H9 (cell line): ENCODE measurements around the gene RNF213. TPM values are rescaled to one million over a fixed set of nuclear protein-coding genes. Genes with fewer than 3 reads are reported as not detected.

Source experiments
- DNase-seq: peaks from one replicate; pipeline ENCODE4 v3.0.0-alpha.2; 2017
- H2AFZ ChIP-seq: one replicate; pipeline ENCODE4 v1.6.1; 2013; ENCODE audit warnings: mild to moderate bottlenecking, low read length, control low read depth, moderate library complexity
- H2AK5ac ChIP-seq: 2 replicates; pipeline ENCODE4 v1.6.1; 2013; ENCODE audit warnings: low read length, control low read depth, mixed read lengths; ENCODE audit not compliant: insufficient read length
- H2BK120ac ChIP-seq: one replicate; pipeline ENCODE4 v1.6.1; 2013; ENCODE audit warnings: low read depth, mild to moderate bottlenecking, low read length, control low read depth, inconsistent platforms; ENCODE audit not compliant: poor library complexity, severe bottlenecking
- H2BK12ac ChIP-seq: 2 replicates; pipeline ENCODE4 v1.6.1; 2013; ENCODE audit warnings: low read length, control low read depth, mixed read lengths, low read depth; ENCODE audit not compliant: insufficient read length
- H2BK15ac ChIP-seq: 2 replicates; pipeline ENCODE4 v1.6.1; 2013; ENCODE audit warnings: low read depth, low read length, control low read depth
- H2BK20ac ChIP-seq: one replicate; pipeline ENCODE4 v1.6.1; 2013; ENCODE audit warnings: low read depth, mild to moderate bottlenecking, low read length, control low read depth, inconsistent platforms; ENCODE audit not compliant: poor library complexity, severe bottlenecking
- H2BK5ac ChIP-seq: 2 replicates; pipeline ENCODE4 v1.6.1; 2013; ENCODE audit warnings: low read length, control low read depth, mixed read lengths; ENCODE audit not compliant: insufficient read length
- H3K14ac ChIP-seq: 2 replicates; pipeline ENCODE4 v1.6.1; 2013; ENCODE audit warnings: low read length, control low read depth; ENCODE audit not compliant: insufficient read depth
- H3K18ac ChIP-seq: 2 replicates; pipeline ENCODE4 v1.6.1; 2013; ENCODE audit warnings: low read depth, mild to moderate bottlenecking, mixed read lengths, low read length, control low read depth; ENCODE audit not compliant: insufficient read length
- H3K23ac ChIP-seq: 2 replicates; pipeline ENCODE4 v1.6.1; 2013; ENCODE audit warnings: low read length, control low read depth, mixed read lengths, low read depth; ENCODE audit not compliant: insufficient read length
- H3K23me2 ChIP-seq: 2 replicates; pipeline ENCODE4 v1.6.1; 2013; ENCODE audit warnings: low read depth, mild to moderate bottlenecking, mixed read lengths, low read length, control low read depth; ENCODE audit not compliant: insufficient read length, poor library complexity, severe bottlenecking
- H3K27ac ChIP-seq: 2 replicates; pipeline ENCODE4 v1.5.1; 2013; ENCODE audit warnings: low read length, control low read depth, mixed read lengths, low read depth; ENCODE audit not compliant: insufficient read length
- H3K27me3 ChIP-seq: 2 replicates; pipeline ENCODE4 v1.6.1; 2013; ENCODE audit warnings: low read length, control low read depth, inconsistent platforms; ENCODE audit not compliant: insufficient read depth
- H3K4ac ChIP-seq: 2 replicates; pipeline ENCODE4 v1.6.1; 2013; ENCODE audit warnings: low read depth, mild to moderate bottlenecking, control low read depth, inconsistent platforms, low read length, moderate library complexity
- H3K4me1 ChIP-seq: 2 replicates; pipeline ENCODE4 v1.6.1; 2013; ENCODE audit warnings: low read length, control low read depth, inconsistent platforms; ENCODE audit not compliant: insufficient read depth
- H3K4me2 ChIP-seq: 2 replicates; pipeline ENCODE4 v1.6.1; 2013; ENCODE audit warnings: low read length, control low read depth, mixed read lengths; ENCODE audit not compliant: insufficient read length, insufficient read depth
- H3K56ac ChIP-seq: 2 replicates; pipeline ENCODE4 v1.6.1; 2013; ENCODE audit warnings: low read depth, mild to moderate bottlenecking, mixed read lengths, low read length, control low read depth; ENCODE audit not compliant: insufficient read length
- H3K79me1 ChIP-seq: 2 replicates; pipeline ENCODE4 v1.6.1; 2013; ENCODE audit warnings: low read depth, mild to moderate bottlenecking, moderate library complexity, low read length, control low read depth, inconsistent platforms; ENCODE audit not compliant: insufficient read depth, poor library complexity, severe bottlenecking
- H3K79me2 ChIP-seq: 2 replicates; pipeline ENCODE4 v1.6.1; 2013; ENCODE audit warnings: low read length, control low read depth, inconsistent platforms; ENCODE audit not compliant: insufficient read depth
- H3K9ac ChIP-seq: 2 replicates; pipeline ENCODE4 v1.6.1; 2013; ENCODE audit warnings: low read length, control low read depth, mixed read lengths; ENCODE audit not compliant: insufficient read length; ENCODE audit errors: extremely low read depth
- H3K9me3 ChIP-seq: one replicate; pipeline ENCODE4 v1.6.1; 2013; ENCODE audit warnings: low read depth, low read length, inconsistent platforms; ENCODE audit not compliant: control insufficient read depth
- H3T11ph ChIP-seq: one replicate; pipeline ENCODE4 v1.6.1; 2013; ENCODE audit warnings: mild to moderate bottlenecking, low read length, control low read depth, inconsistent platforms
- H4K20me1 ChIP-seq: one replicate; pipeline ENCODE4 v1.6.1; 2013; ENCODE audit not compliant: control insufficient read depth, insufficient read length, insufficient read depth
- H4K5ac ChIP-seq: 2 replicates; pipeline ENCODE4 v1.6.1; 2013; ENCODE audit warnings: low read depth, mild to moderate bottlenecking, mixed read lengths, low read length, control low read depth; ENCODE audit not compliant: insufficient read length
- H4K8ac ChIP-seq: replicated peaks from 2 replicates; pipeline ENCODE4 v1.6.1; 2013; ENCODE audit warnings: low read length, control low read depth, mixed read lengths, low read depth; ENCODE audit not compliant: insufficient read length
- H4K91ac ChIP-seq: 2 replicates; pipeline ENCODE4 v1.6.1; 2013; ENCODE audit warnings: low read depth, mild to moderate bottlenecking, moderate library complexity, mixed read lengths, low read length, control low read depth; ENCODE audit not compliant: insufficient read length
- H3K27ac Mint-ChIP-seq, 3 experiments: 2 replicates in 2 of 3; 3 replicates in 1 of 3; pipeline ENCODE4 v1.8.0; 2020 to 2021; ENCODE audit warnings: mixed read lengths in 3 of 3, mild to moderate bottlenecking in 1 of 3, moderate library complexity in 1 of 3
- H3K27me3 Mint-ChIP-seq: 2 replicates; pipeline ENCODE4 v1.8.0; 2021; ENCODE audit warnings: low read depth, mild to moderate bottlenecking, moderate library complexity, mixed read lengths
- H3K36me3 Mint-ChIP-seq, 3 experiments: 2 replicates in 2 of 3; 3 replicates in 1 of 3; pipeline ENCODE4 v1.8.0; 2020 to 2021; ENCODE audit warnings: low read depth in 3 of 3, mixed read lengths in 3 of 3; ENCODE audit not compliant: insufficient read depth in 1 of 3
- H3K4me1 Mint-ChIP-seq, 2 experiments: 2 replicates each; pipeline ENCODE4 v1.8.0; 2020; ENCODE audit warnings: mixed read lengths in 2 of 2
- H3K4me3 Mint-ChIP-seq, 2 experiments: 2 replicates in 1 of 2; 3 replicates in 1 of 2; pipeline ENCODE4 v1.8.0; 2020 to 2021; ENCODE audit warnings: mild to moderate bottlenecking in 2 of 2, mixed read lengths in 2 of 2, moderate library complexity in 1 of 2
- H3K9me3 Mint-ChIP-seq, 2 experiments: 2 replicates in 1 of 2; 3 replicates in 1 of 2; pipeline ENCODE4 v1.8.0; 2020; ENCODE audit warnings: mild to moderate bottlenecking in 2 of 2, mixed read lengths in 2 of 2, moderate library complexity in 1 of 2
- CTCF ChIP-seq: fragments of 200-600 bp; sonication (generic); conservative IDR thresholded peaks from 3 replicates; pipeline ENCODE4 v1.8.0; 2021; ENCODE audit warnings: antibody characterized with exemption, mild to moderate bottlenecking
- WGBS: extraction: QIAGEN DNeasy Blood & Tissue Kit; methylation state at CpG from one replicate; pipeline ENCODE4 v1.1.7; 2013; ENCODE audit warnings: missing lambda C conversion rate, low lambda C conversion rate, mixed read lengths; ENCODE audit not compliant: insufficient read length; ENCODE audit errors: extremely low coverage; 5-methylcytosine and 5-hydroxymethylcytosine counted together
- total RNA-seq: library from RNA; stranded (reverse); gene quantifications from 2 replicates; pipeline ENCODE4 v1.2.1, GENCODE V29; 2021

RNF213 gene
- total RNA-seq, 1 experiment from 2014 or later, result 34.3 TPM

GRCh38 chr17:80446645-80447405 lies 186.2 kb downstream of the RNF213 start:
- H4K20me1 ChIP-seq, result no peaks in the 10 kb centered on the region
- no peak overlapping the region for H2AK5ac ChIP-seq
- no peaks in the 10 kb centered on the region for H3K4me1 ChIP-seq
- no peak overlapping the region for H4K5ac ChIP-seq
- H3K4ac ChIP-seq, result no peak overlapping the region
- H2BK120ac ChIP-seq, result no peak overlapping the region
- Mint-ChIP-seq H3K4me3 (no peak overlapping the region), H3K9me3 (no peaks in the 10 kb centered on the region), H3K27me3 (peaks cover 44% of the 10 kb centered on the region), H3K4me1 (peaks cover 5 to 14% of the 10 kb centered on the region in 2 experiments), H3K36me3 (no peaks in the 10 kb centered on the region), H3K27ac (no peak overlapping the region)
- no peak for TF ChIP-seq CTCF
- H2BK12ac ChIP-seq, result no peak overlapping the region
- no CpG with 5 or more reads among the region's 12 CpGs for WGBS
- no peaks in the 10 kb centered on the region for H3K9me3 ChIP-seq
- no peaks in the 10 kb centered on the region for H3K79me2 ChIP-seq
- no peaks in the 10 kb centered on the region for H3K23me2 ChIP-seq
- H2BK5ac ChIP-seq, result no peak overlapping the region
- no peak overlapping the region for H4K91ac ChIP-seq
- no peak overlapping the region for H3K27ac ChIP-seq
- H3K14ac ChIP-seq, result no peak overlapping the region
- H2BK15ac ChIP-seq, result no peak overlapping the region
- no peak overlapping the region for H3K23ac ChIP-seq
- H3K18ac ChIP-seq, result no peak overlapping the region
- H3K56ac ChIP-seq, result no peak overlapping the region
- H2AFZ ChIP-seq, result no peak overlapping the region
- H3K27me3 ChIP-seq, result no peaks in the 10 kb centered on the region
- H3K4me2 ChIP-seq, result no peak overlapping the region
- no peak overlapping the region for H4K8ac ChIP-seq
- H2BK20ac ChIP-seq, result no peak overlapping the region
- DNase-seq, result no peak
- H3K79me1 ChIP-seq, result no peaks in the 10 kb centered on the region
- H3K9ac ChIP-seq, result no peak overlapping the region
- no peak overlapping the region for H3T11ph ChIP-seq
